GM12878 (cell line): ENCODE results near the gene AFF2. TPM values are rescaled to one million over a fixed set of nuclear protein-coding genes. Genes with fewer than 3 reads are reported as not detected.

Source experiments
- ATAC-seq: fragments of 200-7000 bp; cut with Tn5 transposase; 3 replicates; pipeline ENCODE4 v1.9.1; 2020; ENCODE audit warnings: mild to moderate bottlenecking, moderate library complexity
- BruUV-seq: library from RNA; stranded (reverse); fragments of 400-500 nt; replicated peaks from 2 replicates; lab custom pipeline; 2021; lab: Mats Ljungman, UMichigan
- CTCF ChIA-PET: fragments of 300-600 bp; sonication (Branson Sonifier 250); formaldehyde crosslinking; extraction: SDS; loops from one replicate; lab custom pipeline; 2021; ENCODE audit warnings: inconsistent platforms; lab: Yijun Ruan, JAX
- POLR2A ChIA-PET: fragments of 350-600 bp; formaldehyde crosslinking; extraction: SDS; loops from one replicate; lab custom pipeline; 2021; ENCODE audit warnings: inconsistent platforms; lab: Charles Lee
- RAD21 ChIA-PET: fragments of 300-600 bp; sonication (Branson Sonifier 250); formaldehyde crosslinking; loops from one replicate; lab custom pipeline; 2023; ENCODE audit warnings: antibody characterized with exemption; ENCODE audit not compliant: unreplicated experiment; lab: Charles Lee
- SMC1A ChIA-PET: fragments of 300-600 bp; sonication (Branson Sonifier 250); formaldehyde crosslinking; loops from one replicate; lab custom pipeline; 2023; ENCODE audit not compliant: unreplicated experiment, uncharacterized antibody; lab: Charles Lee
- DNase-seq: peaks from one replicate; pipeline ENCODE4 v3.0.0-alpha.2; 2011; ENCODE audit warnings: low read depth, low spot score
- FAIRE-seq: peaks from 3 replicates; lab custom pipeline; 2011; peaks lifted over from hg19 to GRCh38; lab: Jason Lieb, UNC
- H2AFZ ChIP-seq: 2 replicates; pipeline ENCODE4 v1.6.0; 2011; ENCODE audit warnings: low read depth, low read length, control low read depth; ENCODE audit not compliant: control insufficient read depth
- H3K27ac ChIP-seq: 2 replicates; pipeline ENCODE4 v1.5.1; 2011; ENCODE audit warnings: control low read depth; ENCODE audit not compliant: control insufficient read depth, insufficient read depth
- H3K27me3 ChIP-seq, 2 experiments: replicated peaks in 1 of 2; 2 replicates each; pipeline versions ENCODE4 v1.6.0 to v1.6.1; 2011; ENCODE audit warnings: low read length in 1 of 2; ENCODE audit not compliant: control insufficient read depth in 2 of 2, insufficient read depth in 2 of 2
- H3K36me3 ChIP-seq, 2 experiments: 2 replicates each; pipeline ENCODE4 v1.5.1; 2011; ENCODE audit warnings: low read length in 1 of 2; ENCODE audit not compliant: control insufficient read depth in 2 of 2, insufficient read depth in 2 of 2
- H3K4me1 ChIP-seq: 2 replicates; pipeline ENCODE4 v1.6.1; 2011; ENCODE audit warnings: mild to moderate bottlenecking, low read length, moderate library complexity, mixed read lengths; ENCODE audit not compliant: control insufficient read depth, insufficient read depth
- H3K4me2 ChIP-seq: 2 replicates; pipeline ENCODE4 v1.6.0; 2011; ENCODE audit warnings: control low read depth; ENCODE audit not compliant: control insufficient read depth, insufficient read depth
- H3K4me3 ChIP-seq: fragments of 200-600 bp; sonication (generic); 2 replicates; pipeline ENCODE4 v1.5.1; 2016
- H3K79me2 ChIP-seq: 2 replicates; pipeline ENCODE4 v1.6.0; 2011; ENCODE audit warnings: low read length; ENCODE audit not compliant: control insufficient read depth, insufficient read depth
- H3K9ac ChIP-seq: 2 replicates; pipeline ENCODE4 v1.8.0; 2011; ENCODE audit warnings: low read length, control low read depth, mixed read lengths; ENCODE audit not compliant: control insufficient read depth, insufficient read depth
- H3K9me3 ChIP-seq: replicated peaks from 3 replicates; pipeline ENCODE4 v1.5.1; 2011; ENCODE audit warnings: mild to moderate bottlenecking, low read length; ENCODE audit not compliant: control insufficient read depth, insufficient read depth
- H4K20me1 ChIP-seq: 2 replicates; pipeline ENCODE4 v1.6.0; 2011; ENCODE audit not compliant: control insufficient read depth, insufficient read depth
- ASH2L ChIP-seq: fragments of 300-600, 200-600 bp; sonication (generic); IDR thresholded peaks from 2 replicates; pipeline ENCODE4 v1.6.1; 2017; ENCODE audit warnings: low read depth, mild to moderate bottlenecking, borderline replicate concordance
- CEBPZ ChIP-seq: fragments of 150-350 bp; IDR thresholded peaks from 2 replicates; pipeline ENCODE4 v1.6.1; 2016; ENCODE audit warnings: low read depth, low read length
- CUX1 ChIP-seq: IDR thresholded peaks from 2 replicates; pipeline ENCODE4 v1.6.1; 2012; ENCODE audit warnings: improper control_type of control experiment, low read depth, low read length; ENCODE audit not compliant: insufficient replicate concordance
- HDAC6 ChIP-seq: fragments of 200-600 bp; sonication (generic); IDR thresholded peaks from one replicate; pipeline ENCODE4 v1.8.0; 2017; ENCODE audit warnings: antibody characterized with exemption; ENCODE audit not compliant: unreplicated experiment
- MAX ChIP-seq: IDR thresholded peaks from 2 replicates; pipeline ENCODE4 v1.6.1; 2012; ENCODE audit warnings: low read depth, low read length, improper control_type of control experiment
- NR2C2 ChIP-seq: IDR thresholded peaks from 2 replicates; pipeline ENCODE4 v1.6.1; 2011; ENCODE audit warnings: borderline replicate concordance, low read depth; ENCODE audit not compliant: control insufficient read depth, insufficient read length
- PAX5 ChIP-seq: IDR thresholded peaks from 2 replicates; pipeline ENCODE4 v1.6.1; 2011; ENCODE audit warnings: low read depth, low read length, borderline replicate concordance
- PKNOX1 ChIP-seq: fragments of 450-650 bp; IDR thresholded peaks from 2 replicates; pipeline ENCODE4 v1.6.1; 2016; ENCODE audit warnings: mild to moderate bottlenecking
- POLR2AphosphoS2 ChIP-seq: IDR thresholded peaks from 2 replicates; pipeline ENCODE4 v1.6.1; 2011; ENCODE audit warnings: low read depth, mild to moderate bottlenecking, low read length, improper control_type of control experiment, moderate library complexity
- RB1 ChIP-seq: fragments of 450-650 bp; formaldehyde crosslinking; IDR thresholded peaks from 2 replicates; pipeline ENCODE4 v1.6.1; 2017; ENCODE audit warnings: mild to moderate bottlenecking, borderline replicate concordance
- RELA ChIP-seq: fragments of 450-650 bp; IDR thresholded peaks from 2 replicates; pipeline ENCODE4 v1.8.0; 2014; ENCODE audit warnings: borderline replicate concordance; ENCODE audit not compliant: partially characterized antibody
- SIX5 ChIP-seq: IDR thresholded peaks from 2 replicates; pipeline ENCODE4 v1.6.1; 2011; ENCODE audit warnings: mild to moderate bottlenecking, low read depth, low read length, moderate library complexity; ENCODE audit not compliant: severe bottlenecking
- SPI1 ChIP-seq: IDR thresholded peaks from 2 replicates; pipeline ENCODE4 v1.6.1; 2011; ENCODE audit warnings: low read depth, mild to moderate bottlenecking, low read length, moderate library complexity, borderline replicate concordance; ENCODE audit not compliant: insufficient read depth
- SUPT20H ChIP-seq: IDR thresholded peaks from 2 replicates; pipeline ENCODE4 v1.6.1; 2011; ENCODE audit warnings: low read depth, mild to moderate bottlenecking, low read length, moderate library complexity, borderline replicate concordance; ENCODE audit not compliant: control insufficient read depth
- WGBS: methylation state at CpG from one replicate; pipeline ENCODE4 v1.1.6; 2016; ENCODE audit warnings: low lambda C conversion rate; ENCODE audit not compliant: insufficient replicate concordance, insufficient coverage; ENCODE audit errors: missing lambda C conversion rate; 5-methylcytosine and 5-hydroxymethylcytosine counted together
- in situ Hi-C: fragments of 300-500 bp; cut with MboI; formaldehyde crosslinking; loops from 9 replicates; pipeline ENCODE4 v1.14.3; 2018; ENCODE audit warnings: mixed read lengths
- intact Hi-C: fragments of 100-400 bp; cut with micrococcal nuclease; formaldehyde crosslinking; loops from one replicate; pipeline ENCODE4 v1.14.2; 2022; ENCODE audit not compliant: unreplicated experiment
- polyA plus RNA-seq, 11 experiments: library from polyadenylated mRNA; depleted of rRNA in 4 of 11; unstranded in 6 of 11; stranded (reverse) in 5 of 11; fragments of >200 nt; fragmentation: Nextera tagmentation in 4 of 11; fragmentation: Illumina TruSeq in 1 of 11; extraction: Ambion mirVana in 4 of 11; extraction: Trizol in 1 of 11; gene quantifications; 1 replicate in 1 of 11; 2 replicates in 10 of 11; pipeline versions ENCODE4 v1.2.1 to v1.2.3, GENCODE V29; 2011 to 2016; ENCODE audit warnings: inconsistent platforms in 2 of 11, missing spikeins in 2 of 11, low read depth in 1 of 11
- total RNA-seq, 4 experiments: library from RNA; depleted of rRNA in 3 of 4; stranded (reverse); fragments of >200 nt in 3 of 4; fragmentation: Illumina TruSeq in 1 of 4; extraction: Trizol in 1 of 4; gene quantifications; 2 replicates each; pipeline versions ENCODE4 v1.2.1 to v1.2.3, GENCODE V29; 2013 to 2021

Gene AFF2
- total and polyA plus RNA-seq, 10 of the 15 experiments (the other 5 are each of a cell fraction or from before 2014, with no cell fraction given) = under 0.01 to 0.03 TPM; not detected in 8

GRCh38 chrX:148600131-148600530, 99.7 kb downstream of the AFF2 start:
- Histone ChIP-seq H4K20me1 (no peaks in the 10 kb centered on the region), H3K27me3 (no peaks in the 10 kb centered on the region; a peak in 1 of 4 replicates), H2AFZ (no peak overlapping the region), H3K4me3 (no peak overlapping the region), H3K27ac (no peak overlapping the region), H3K4me1 (no peaks in the 10 kb centered on the region), H3K36me3 (no peaks in the 10 kb centered on the region), H3K79me2 (no peaks in the 10 kb centered on the region), H3K9me3 (no peaks in the 10 kb centered on the region), H3K4me2 (no peak overlapping the region), H3K9ac (no peak overlapping the region)
- no peak for FAIRE-seq
- SMC1A ChIA-PET = interaction anchor here (1.3 to 2.4 kb wide), 3 partner anchors 10 to 16 kb away, joined by 3 to 7 read pairs (median 4); no protein-coding TSS in a partner anchor
- WGBS = 28% methylated on average over 6 of the region's 6 CpGs
- no peak for DNase-seq
- RAD21 ChIA-PET = interaction anchor here (1.3 kb wide), 1 partner anchor 9 kb away, joined by 4 read pairs; no protein-coding TSS in a partner anchor
- BruUV-seq = no TSS peak
- in situ Hi-C loops = no loop called here
- ATAC-seq = no peak
- CTCF ChIA-PET = interaction anchor here (1.2 to 1.6 kb wide), 2 partner anchors 11 to 84 kb away, joined by 3 to 6 read pairs; no protein-coding TSS in a partner anchor
- POLR2A ChIA-PET = no interaction called here
- intact Hi-C loops = no loop called here
- no peak for TF ChIP-seq ASH2L
- TF ChIP-seq MAX = no peak
- no peak for TF ChIP-seq SPI1
- TF ChIP-seq CEBPZ = no peak
- no peak for TF ChIP-seq POLR2AphosphoS2
- TF ChIP-seq HDAC6 = no peak
- TF ChIP-seq NR2C2 = no peak
- no peak for TF ChIP-seq PAX5
- TF ChIP-seq SIX5 = no peak
- no peak for TF ChIP-seq SUPT20H
- TF ChIP-seq PKNOX1 = no peak
- no peak for TF ChIP-seq RB1
- no peak for TF ChIP-seq RELA
- no peak for TF ChIP-seq CUX1
